Bronchial epithelial cell (primary cell): ENCODE measurements around the gene PAQR8. TPM values are rescaled to one million over a fixed set of nuclear protein-coding genes. Genes with fewer than 3 reads are reported as not detected.

Experiments
- DNase-seq: peaks from one replicate; pipeline ENCODE4 v3.0.0-alpha.2; 2010; ENCODE audit warnings: low read depth
- FAIRE-seq: peaks from 2 replicates; lab custom pipeline; 2011; peaks lifted over from hg19 to GRCh38; lab: Jason Lieb, UNC
- H3K27me3 ChIP-seq: 2 replicates; pipeline ENCODE4 v1.5.1; 2011; ENCODE audit warnings: low read length; ENCODE audit not compliant: control insufficient read depth, insufficient read depth
- H3K36me3 ChIP-seq: 2 replicates; pipeline ENCODE4 v1.5.1; 2011; ENCODE audit warnings: low read length; ENCODE audit not compliant: control insufficient read depth, insufficient read depth
- H3K4me3 ChIP-seq: 2 replicates; pipeline ENCODE4 v1.5.1; 2011; ENCODE audit warnings: mild to moderate bottlenecking, low read depth, low read length, control low read depth
- CTCF ChIP-seq: IDR thresholded peaks from 2 replicates; pipeline ENCODE4 v1.5.1; 2011; ENCODE audit warnings: mild to moderate bottlenecking, moderate library complexity, low read length, control low read depth, inconsistent platforms; ENCODE audit not compliant: insufficient read depth, severe bottlenecking
- total RNA-seq: library from RNA; depleted of rRNA; stranded (reverse); fragments of >200 nt; gene quantifications from 2 replicates; pipeline ENCODE4 v1.2.1, GENCODE V29; 2014

Gene PAQR8
- total RNA-seq, 1 donor from 2014 or later = 1.3 TPM

DNA sequence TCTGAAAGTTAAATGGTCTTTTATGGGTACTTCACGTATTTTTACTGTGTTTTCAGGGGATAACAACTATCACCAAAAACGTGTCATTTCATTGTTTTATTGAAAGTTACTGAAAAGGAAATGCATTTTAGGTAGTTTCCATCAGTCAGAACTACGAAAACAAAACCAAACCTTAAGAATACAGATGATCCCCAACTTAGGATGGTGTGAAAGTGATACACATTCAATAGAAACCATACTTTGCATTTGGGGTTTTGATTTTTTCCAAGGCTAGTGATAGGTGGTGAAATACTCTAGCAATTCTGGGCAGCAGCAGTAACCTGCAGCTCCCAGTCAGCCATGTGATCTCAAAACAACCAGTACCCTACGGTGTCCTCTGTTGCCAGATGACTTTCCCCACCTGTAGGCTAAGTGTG lies 32.3 kb downstream of the PAQR8 start:
- no peak for DNase-seq
- no peaks in the 10 kb centered on the region for H3K27me3 ChIP-seq
- no peak for TF ChIP-seq CTCF
- no peak for FAIRE-seq
- H3K4me3 ChIP-seq = no peak overlapping the region
- H3K36me3 ChIP-seq = no peaks in the 10 kb centered on the region

DNA sequence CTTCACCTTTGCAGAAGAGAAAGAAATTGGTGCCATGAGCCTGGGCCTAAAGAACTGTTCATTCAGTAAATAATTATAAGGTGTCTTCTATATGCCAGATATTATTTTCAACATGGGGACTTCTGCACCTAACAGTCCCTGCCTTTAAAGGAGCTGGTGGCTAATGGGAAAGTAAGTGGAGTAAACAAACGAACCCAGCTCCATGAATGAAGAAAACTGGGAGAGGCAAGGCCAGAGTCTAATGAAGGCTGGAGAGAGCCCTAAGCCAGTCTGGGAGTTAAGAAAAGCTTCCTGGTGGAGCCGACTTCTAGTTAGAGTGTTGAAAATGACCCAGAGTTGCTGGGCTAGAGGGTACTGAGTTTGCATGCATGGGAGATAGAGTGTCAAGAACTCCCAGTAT lies 34.0 kb downstream of the PAQR8 start:
- no peak overlapping the region for H3K4me3 ChIP-seq
- FAIRE-seq = no peak
- no peak for DNase-seq
- no peak for TF ChIP-seq CTCF
- no peaks in the 10 kb centered on the region for H3K27me3 ChIP-seq
- H3K36me3 ChIP-seq = no peaks in the 10 kb centered on the region

DNA sequence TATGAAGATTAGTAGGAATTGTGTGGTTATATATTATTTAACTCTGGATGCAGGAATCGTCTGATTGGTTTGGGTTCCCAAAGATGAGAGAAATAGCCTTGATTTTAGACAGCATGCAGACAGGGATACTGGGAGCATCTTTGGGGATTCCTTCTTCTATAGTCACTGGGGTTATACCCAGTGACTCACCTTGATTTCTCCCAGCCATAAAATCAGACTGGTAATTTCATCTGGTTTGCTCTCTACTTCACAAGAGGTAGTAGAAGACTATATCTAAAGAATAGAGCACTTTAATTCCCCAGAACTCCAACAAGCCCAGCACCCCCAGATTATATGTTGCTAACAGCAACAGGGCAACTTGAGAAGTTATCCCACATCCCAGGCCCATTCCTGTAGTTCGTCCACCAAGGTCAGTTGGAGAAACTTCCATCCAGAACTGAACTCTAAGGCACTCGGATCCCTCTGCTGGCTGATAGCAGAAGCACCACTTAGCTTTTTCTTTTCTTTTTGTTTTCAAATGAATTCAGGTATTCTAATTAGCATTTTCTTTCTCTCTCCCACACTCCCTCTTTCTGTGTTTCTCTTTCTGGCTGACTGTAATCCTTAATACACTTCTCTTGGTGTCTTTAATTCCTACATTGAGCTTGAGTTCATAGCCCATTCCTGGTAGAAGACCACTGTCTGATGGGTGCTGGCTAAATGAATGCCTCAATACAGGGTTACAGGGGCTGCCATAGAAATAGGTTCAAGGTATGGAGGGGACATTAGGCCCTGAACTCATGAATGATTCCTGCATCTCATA lies 37.8 kb downstream of the PAQR8 start:
- peak; percentile 58 for DNase-seq
- Histone ChIP-seq H3K27me3 (no peaks in the 10 kb centered on the region), H3K4me3 (no peak overlapping the region), H3K36me3 (no peaks in the 10 kb centered on the region)
- no peak for FAIRE-seq
- peak; percentile 90 for TF ChIP-seq CTCF

DNA sequence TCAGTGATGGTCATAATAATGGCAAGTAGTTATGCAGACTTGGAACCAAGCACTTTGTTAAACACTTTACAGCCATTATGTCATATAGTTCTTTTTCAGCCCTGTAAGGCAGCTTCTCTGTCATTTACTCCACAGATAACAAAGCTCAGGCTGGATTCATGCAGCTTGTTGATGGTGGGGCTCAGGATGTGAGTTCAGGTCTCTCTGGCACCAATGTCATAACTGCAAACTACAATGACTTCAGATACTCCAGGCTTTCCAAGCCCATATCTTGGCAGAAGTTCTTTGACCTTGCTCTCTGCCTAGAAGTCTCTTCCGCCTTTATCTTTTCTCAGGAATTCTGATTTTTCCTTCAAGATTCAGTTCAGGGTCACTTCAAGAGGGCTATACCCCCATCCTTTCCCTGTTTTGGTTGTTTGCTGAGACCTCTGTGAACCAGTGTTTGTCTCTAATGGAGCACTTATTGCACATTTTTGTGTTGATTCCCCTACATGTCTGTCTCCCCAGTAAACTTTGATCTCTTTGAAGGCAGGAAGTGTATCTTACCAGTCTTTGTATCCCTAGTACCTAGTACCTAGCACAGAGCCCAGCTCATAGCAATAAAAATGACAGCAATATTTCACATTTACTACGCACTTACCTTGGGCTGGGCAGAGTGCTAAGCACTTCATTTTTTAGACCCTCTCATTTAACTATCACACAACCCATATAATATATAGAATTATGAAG lies 38.5 kb downstream of the PAQR8 start:
- H3K36me3 ChIP-seq = no peaks in the 10 kb centered on the region
- DNase-seq = no peak
- H3K27me3 ChIP-seq = no peaks in the 10 kb centered on the region
- H3K4me3 ChIP-seq = no peak overlapping the region
- TF ChIP-seq CTCF = no peak
- FAIRE-seq = no peak

GRCh38 chr6:52403086-52403485 lies 41.1 kb downstream of the PAQR8 start:
- no peak overlapping the region for H3K4me3 ChIP-seq
- no peak for TF ChIP-seq CTCF
- no peaks in the 10 kb centered on the region for H3K36me3 ChIP-seq
- no peaks in the 10 kb centered on the region for H3K27me3 ChIP-seq
- DNase-seq (no peak), FAIRE-seq (no peak)
